K562 (cell line): ENCODE measurements around the gene RBSN. TPM values are rescaled to one million over a fixed set of nuclear protein-coding genes. Genes with fewer than 3 reads are reported as not detected.

Experiments used
- ATAC-seq: fragments of 200-7000 bp; cut with Tn5 transposase; 3 replicates; pipeline ENCODE4 v1.9.1; 2020; ENCODE audit warnings: moderate library complexity
- BruUV-seq: library from RNA; stranded (reverse); fragments of 400-500 nt; replicated peaks from 2 replicates; lab custom pipeline; 2021; lab: Mats Ljungman, UMichigan
- CTCF ChIA-PET: fragments of 300-600 bp; formaldehyde crosslinking; extraction: SDS; loops from one replicate; lab custom pipeline; 2021; ENCODE audit warnings: low intra/inter-chr PET ratio; lab: Yijun Ruan, JAX
- POLR2A ChIA-PET: fragments of 300-600, 350-650 bp; sonication (Branson Sonifier 250); formaldehyde crosslinking; extraction: SDS; loops from one replicate; lab custom pipeline; 2021; ENCODE audit warnings: antibody characterized with exemption, inconsistent platforms; lab: Yijun Ruan, JAX
- DNase-seq, 4 experiments: peaks; one replicate each; pipeline versions ENCODE4 v3.0.0 to v3.0.0-alpha.2; 2011 to 2018; ENCODE audit warnings: low spot score in 3 of 4, mixed read lengths in 3 of 4; ENCODE audit errors: extremely low read depth in 1 of 4
- FAIRE-seq: peaks from 2 replicates; lab custom pipeline; 2011; peaks lifted over from hg19 to GRCh38; lab: Jason Lieb, UNC
- H2AFZ ChIP-seq: 2 replicates; pipeline ENCODE4 v1.6.0; 2011; ENCODE audit warnings: low read depth, low read length, control low read depth, inconsistent platforms
- H3K27ac ChIP-seq: fragments of 200-600 bp; 3 replicates; pipeline ENCODE4 v1.8.0; 2011; ENCODE audit warnings: low read depth, mild to moderate bottlenecking, control low read depth, inconsistent platforms, low read length, moderate library complexity, mixed read lengths; ENCODE audit errors: extremely low read depth
- H3K27me3 ChIP-seq, 2 experiments: fragments of 300-600 bp in 1 of 2; 2 replicates in 1 of 2; 3 replicates in 1 of 2; pipeline versions ENCODE4 v1.6.0 to v1.8.0; 2011; ENCODE audit warnings: inconsistent platforms in 2 of 2, low read length in 2 of 2, mild to moderate bottlenecking in 1 of 2, mixed read lengths in 1 of 2, moderate library complexity in 1 of 2; ENCODE audit not compliant: control insufficient read depth in 2 of 2, insufficient read depth in 2 of 2
- H3K36me3 ChIP-seq: fragments of 300-600 bp; 3 replicates; pipeline ENCODE4 v1.8.0; 2011; ENCODE audit warnings: mild to moderate bottlenecking, low read length, inconsistent platforms; ENCODE audit not compliant: control insufficient read depth, insufficient read depth
- H3K4me1 ChIP-seq, 2 experiments: fragments of 200-600 bp in 1 of 2; replicated peaks in 1 of 2; 2 replicates in 1 of 2; 3 replicates in 1 of 2; pipeline versions ENCODE4 v1.5.1 to v1.8.0; 2011; ENCODE audit warnings: inconsistent platforms in 2 of 2, low read length in 2 of 2, mild to moderate bottlenecking in 1 of 2, mixed read lengths in 1 of 2, moderate library complexity in 1 of 2; ENCODE audit not compliant: control insufficient read depth in 2 of 2, insufficient read depth in 2 of 2
- H3K4me2 ChIP-seq: 2 replicates; pipeline ENCODE4 v1.6.1; 2011; ENCODE audit warnings: low read length, control low read depth, inconsistent platforms, mixed read lengths; ENCODE audit not compliant: insufficient read depth
- H3K4me3 ChIP-seq: fragments of 200-600 bp; sonication (generic), shearing (Covaris generic); 2 replicates; pipeline ENCODE4 v1.5.1; 2016; ENCODE audit warnings: control low read depth, inconsistent platforms
- H3K79me2 ChIP-seq: fragments of 200-600 bp; 3 replicates; pipeline ENCODE4 v1.8.0; 2011; ENCODE audit warnings: low read length, inconsistent platforms; ENCODE audit not compliant: control insufficient read depth, insufficient read depth
- H3K9ac ChIP-seq, 2 experiments: 2 replicates each; pipeline versions ENCODE4 v1.6.0 to v1.6.1; 2011; ENCODE audit warnings: low read depth in 2 of 2, low read length in 2 of 2, control low read depth in 1 of 2, inconsistent platforms in 1 of 2, mild to moderate bottlenecking in 1 of 2, mixed read lengths in 1 of 2; ENCODE audit not compliant: insufficient read depth in 1 of 2
- H3K9me1 ChIP-seq: one replicate; pipeline ENCODE4 v1.6.0; 2011; ENCODE audit warnings: inconsistent platforms, mild to moderate bottlenecking, low read length, moderate library complexity; ENCODE audit not compliant: control insufficient read depth, insufficient read depth
- H3K9me3 ChIP-seq: replicated peaks from 2 replicates; pipeline ENCODE4 v1.5.1; 2011; ENCODE audit warnings: low read depth, low read length, inconsistent platforms; ENCODE audit not compliant: control insufficient read depth, insufficient read depth
- H4K20me1 ChIP-seq: replicated peaks from 2 replicates; pipeline ENCODE4 v1.6.1; 2011; ENCODE audit warnings: low read length, inconsistent platforms, mixed read lengths; ENCODE audit not compliant: control insufficient read depth, insufficient read depth
- CBX8 ChIP-seq: fragments of 200-600 bp; sonication (generic); IDR thresholded peaks from 2 replicates; pipeline ENCODE4 v1.6.1; 2012; ENCODE audit warnings: borderline replicate concordance, mixed run types, low read depth, mild to moderate bottlenecking, moderate library complexity, mixed read lengths, low read length, control low read depth, inconsistent platforms; ENCODE audit not compliant: poor library complexity, severe bottlenecking; ENCODE audit errors: extremely low read depth
- CC2D1A ChIP-seq: fragments of 450-650 bp; IDR thresholded peaks from 2 replicates; pipeline ENCODE4 v1.6.1; 2017; ENCODE audit warnings: mild to moderate bottlenecking
- DACH1 ChIP-seq: fragments of 450-650 bp; IDR thresholded peaks from 2 replicates; pipeline ENCODE4 v1.6.1; 2018; ENCODE audit not compliant: partially characterized antibody
- FOS ChIP-seq: IDR thresholded peaks from 3 replicates; pipeline ENCODE4 v1.6.1; 2011; ENCODE audit not compliant: insufficient read length; ENCODE audit errors: extremely low read depth
- NCOR1 ChIP-seq: fragments of 450-650 bp; IDR thresholded peaks from 2 replicates; pipeline ENCODE4 v1.6.1; 2016; ENCODE audit warnings: mild to moderate bottlenecking, moderate library complexity
- RCOR1 ChIP-seq, 2 experiments: IDR thresholded peaks; 2 replicates each; pipeline ENCODE4 v1.6.1; 2012; ENCODE audit warnings: low read depth in 2 of 2, low read length in 2 of 2, borderline replicate concordance in 1 of 2, improper control_type of control experiment in 1 of 2
- RHOXF2B ChIP-seq: fragments of 250-450 bp; sonication (Bioruptor Pico); conservative IDR thresholded peaks from 2 replicates; pipeline ENCODE4 v1.5.1; 2021
- SIN3A ChIP-seq, 2 experiments: fragments of 150-350 bp in 1 of 2; IDR thresholded peaks; 2 replicates each; pipeline ENCODE4 v1.6.1; 2011 to 2016; ENCODE audit warnings: borderline replicate concordance in 2 of 2, low read depth in 2 of 2, low read length in 2 of 2, mild to moderate bottlenecking in 2 of 2, moderate library complexity in 2 of 2; ENCODE audit not compliant: control insufficient read depth in 1 of 2
- SP2 ChIP-seq: IDR thresholded peaks from 2 replicates; pipeline ENCODE4 v1.6.1; 2011; ENCODE audit warnings: mild to moderate bottlenecking, low read depth, low read length, moderate library complexity; ENCODE audit not compliant: poor library complexity, severe bottlenecking; ENCODE audit errors: extremely low read depth
- ZNF197 ChIP-seq: fragments of 200-800 bp; sonication (Bioruptor generic); IDR thresholded peaks from 2 replicates; pipeline ENCODE4 v1.6.1; 2016; ENCODE audit warnings: low read depth, missing genetic modification characterization, missing compliant biosample characterization
- ZNF212 ChIP-seq: fragments of 450-650 bp; formaldehyde crosslinking; IDR thresholded peaks from 2 replicates; pipeline ENCODE4 v1.4.0; 2020; ENCODE audit warnings: mild to moderate bottlenecking
- ZNF444 ChIP-seq: fragments of 250-450 bp; sonication (Bioruptor Pico); IDR thresholded peaks from 2 replicates; pipeline ENCODE4 v1.4.0; 2020; ENCODE audit warnings: mild to moderate bottlenecking, moderate library complexity
- ZNF445 ChIP-seq: fragments of 250-450 bp; sonication (Bioruptor Pico); IDR thresholded peaks from 2 replicates; pipeline ENCODE4 v1.4.0; 2020; ENCODE audit warnings: low read depth, mild to moderate bottlenecking, moderate library complexity
- in situ Hi-C: fragments of 300-500 bp; cut with MboI; formaldehyde crosslinking; loops from 4 replicates; pipeline ENCODE4 v1.15.0; 2018; ENCODE audit warnings: inconsistent platforms, mixed read lengths
- intact Hi-C: fragments of 100-400 bp; cut with micrococcal nuclease; formaldehyde crosslinking; loops from 2 replicates; pipeline ENCODE4 v1.14.2; 2022
- polyA plus RNA-seq, 8 experiments: library from polyadenylated mRNA; depleted of rRNA in 4 of 8; stranded (reverse) in 5 of 8; unstranded in 3 of 8; fragments of >200 nt; fragmentation: Nextera tagmentation in 2 of 8; fragmentation: Illumina TruSeq in 1 of 8; extraction: Ambion mirVana in 2 of 8; extraction: Trizol in 1 of 8; gene quantifications; 2 replicates each; pipeline versions ENCODE4 v1.2.1 to v1.2.3, GENCODE V29; 2011 to 2014; ENCODE audit warnings: inconsistent platforms in 1 of 8, missing spikeins in 1 of 8
- total RNA-seq, 7 experiments: library from RNA; depleted of rRNA in 6 of 7; stranded (reverse); fragments of >200 nt in 6 of 7; fragmentation: Illumina TruSeq in 2 of 7; extraction: Trizol in 2 of 7; gene quantifications; 2 replicates each; pipeline versions ENCODE4 v1.2.1 to v1.2.3, GENCODE V29; 2011 to 2021; ENCODE audit warnings: low replicate concordance in 1 of 7
- TF ChIP-seq, protein P1 (sequence below): IDR thresholded peaks from 2 replicates; pipeline ENCODE4 v1.6.1; 2016; ENCODE audit warnings: missing genetic modification characterization, missing compliant biosample characterization
- TF ChIP-seq, protein P2 (sequence below): fragments of 250-450 bp; sonication (Bioruptor Pico); IDR thresholded peaks from 2 replicates; pipeline ENCODE4 v1.8.0; 2021; ENCODE audit warnings: mild to moderate bottlenecking, moderate library complexity
- TF ChIP-seq, protein P3 (sequence below): fragments of 450-650 bp; formaldehyde crosslinking; conservative IDR thresholded peaks from 2 replicates; pipeline ENCODE4 v1.4.0; 2022; ENCODE audit warnings: mild to moderate bottlenecking, missing genetic modification characterization
- TF ChIP-seq, protein P4 (sequence below): fragments of 450-650 bp; formaldehyde crosslinking; IDR thresholded peaks from 2 replicates; pipeline ENCODE4 v1.4.0; 2022; ENCODE audit warnings: missing genetic modification characterization

RBSN gene
- total and polyA plus RNA-seq, 9 of the 15 experiments (the other 6 are each of a cell fraction or from before 2014, with no cell fraction given) = 2.9 to 19.6 (median 15.0) TPM

DNA sequence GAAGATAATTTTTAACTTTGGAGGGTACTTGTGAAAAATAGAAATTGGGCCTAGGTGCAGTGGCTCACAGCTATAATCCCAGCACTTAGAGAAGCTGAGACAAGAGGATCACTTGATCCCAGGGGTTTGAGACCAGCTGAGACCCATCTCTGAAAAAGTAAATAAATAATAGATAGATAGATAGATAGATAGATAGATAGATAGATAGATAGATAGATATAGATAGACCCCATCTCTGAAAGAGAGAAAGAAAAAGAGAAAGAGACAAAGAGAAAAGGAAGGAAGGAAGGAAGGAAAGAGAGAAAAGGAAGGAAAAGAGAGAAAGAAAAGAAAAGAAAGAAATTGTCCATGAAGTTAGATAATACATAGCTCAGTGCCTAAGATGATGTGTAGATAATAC is 69.3 kb downstream of the RBSN start:
- Histone ChIP-seq H3K9ac (no peak overlapping the region), H3K9me1 (no peaks in the 10 kb centered on the region), H2AFZ (no peak overlapping the region), H3K4me2 (no peak overlapping the region), H3K36me3 (peaks cover 80% of the 10 kb centered on the region), H3K27ac (no peak overlapping the region), H3K4me3 (no peak overlapping the region), H3K9me3 (no peaks in the 10 kb centered on the region), H3K4me1 (no peaks in the 10 kb centered on the region), H4K20me1 (peaks cover 6% of the 10 kb centered on the region; the same call in 1 of the 2 replicates), H3K27me3 (no peaks in the 10 kb centered on the region), H3K79me2 (no peaks in the 10 kb centered on the region)
- intact Hi-C loops (no loop called here), in situ Hi-C loops (no loop called here)
- CTCF ChIA-PET = no interaction called here
- no peak for ATAC-seq
- BruUV-seq = no TSS peak
- DNase-seq = no peak
- POLR2A ChIA-PET = interaction anchor here (0.7 to 1.9 kb wide), 4 partner anchors 9 to 379 kb away, joined by 3 to 4 read pairs (median 4); partner anchors contain the start of gene NR2C2
- no peak for FAIRE-seq
- TF ChIP-seq ZNF444 (CRISPR knock-in tag) (no peak), ZNF445 (CRISPR knock-in tag) (no peak), ZNF212 (CRISPR knock-in tag) (no peak), CC2D1A (no peak), RCOR1 (IDR thresholded peaks at IDR 0.05; ENCODE audit: borderline replicate concordance in 1 of 2, low read depth in 2 of 2, low read length in 2 of 2) (no peak), FOS (no peak), RHOXF2B (CRISPR knock-in tag) (no peak), SIN3A (IDR thresholded peaks at IDR 0.05; ENCODE audit: borderline replicate concordance in 2 of 2, control insufficient read depth in 1 of 2, low read depth in 2 of 2, low read length in 2 of 2) (no peak), SP2 (no peak), CBX8 (no peak), DACH1 (peak; percentile 98), ZNF197 (CRISPR knock-in tag) (no peak), NCOR1 (no peak)
- TF ChIP-seq, protein P1, sequence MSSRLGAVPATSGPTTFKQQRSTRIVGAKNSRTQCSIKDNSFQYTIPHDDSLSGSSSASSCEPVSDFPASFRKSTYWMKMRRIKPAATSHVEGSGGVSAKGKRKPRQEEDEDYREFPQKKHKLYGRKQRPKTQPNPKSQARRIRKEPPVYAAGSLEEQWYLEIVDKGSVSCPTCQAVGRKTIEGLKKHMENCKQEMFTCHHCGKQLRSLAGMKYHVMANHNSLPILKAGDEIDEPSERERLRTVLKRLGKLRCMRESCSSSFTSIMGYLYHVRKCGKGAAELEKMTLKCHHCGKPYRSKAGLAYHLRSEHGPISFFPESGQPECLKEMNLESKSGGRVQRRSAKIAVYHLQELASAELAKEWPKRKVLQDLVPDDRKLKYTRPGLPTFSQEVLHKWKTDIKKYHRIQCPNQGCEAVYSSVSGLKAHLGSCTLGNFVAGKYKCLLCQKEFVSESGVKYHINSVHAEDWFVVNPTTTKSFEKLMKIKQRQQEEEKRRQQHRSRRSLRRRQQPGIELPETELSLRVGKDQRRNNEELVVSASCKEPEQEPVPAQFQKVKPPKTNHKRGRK = peak; percentile 27; the same call in 1 of the 2 replicates
- TF ChIP-seq, protein P2, sequence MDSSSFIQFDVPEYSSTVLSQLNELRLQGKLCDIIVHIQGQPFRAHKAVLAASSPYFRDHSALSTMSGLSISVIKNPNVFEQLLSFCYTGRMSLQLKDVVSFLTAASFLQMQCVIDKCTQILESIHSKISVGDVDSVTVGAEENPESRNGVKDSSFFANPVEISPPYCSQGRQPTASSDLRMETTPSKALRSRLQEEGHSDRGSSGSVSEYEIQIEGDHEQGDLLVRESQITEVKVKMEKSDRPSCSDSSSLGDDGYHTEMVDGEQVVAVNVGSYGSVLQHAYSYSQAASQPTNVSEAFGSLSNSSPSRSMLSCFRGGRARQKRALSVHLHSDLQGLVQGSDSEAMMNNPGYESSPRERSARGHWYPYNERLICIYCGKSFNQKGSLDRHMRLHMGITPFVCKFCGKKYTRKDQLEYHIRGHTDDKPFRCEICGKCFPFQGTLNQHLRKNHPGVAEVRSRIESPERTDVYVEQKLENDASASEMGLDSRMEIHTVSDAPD (CRISPR knock-in tag) = no peak
- TF ChIP-seq, protein P3, sequence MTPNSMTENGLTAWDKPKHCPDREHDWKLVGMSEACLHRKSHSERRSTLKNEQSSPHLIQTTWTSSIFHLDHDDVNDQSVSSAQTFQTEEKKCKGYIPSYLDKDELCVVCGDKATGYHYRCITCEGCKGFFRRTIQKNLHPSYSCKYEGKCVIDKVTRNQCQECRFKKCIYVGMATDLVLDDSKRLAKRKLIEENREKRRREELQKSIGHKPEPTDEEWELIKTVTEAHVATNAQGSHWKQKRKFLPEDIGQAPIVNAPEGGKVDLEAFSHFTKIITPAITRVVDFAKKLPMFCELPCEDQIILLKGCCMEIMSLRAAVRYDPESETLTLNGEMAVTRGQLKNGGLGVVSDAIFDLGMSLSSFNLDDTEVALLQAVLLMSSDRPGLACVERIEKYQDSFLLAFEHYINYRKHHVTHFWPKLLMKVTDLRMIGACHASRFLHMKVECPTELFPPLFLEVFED (CRISPR knock-in tag) = 0 out of 2 replicates have a peak, but pooled peaks have one; percentile 10
- TF ChIP-seq, protein P4, sequence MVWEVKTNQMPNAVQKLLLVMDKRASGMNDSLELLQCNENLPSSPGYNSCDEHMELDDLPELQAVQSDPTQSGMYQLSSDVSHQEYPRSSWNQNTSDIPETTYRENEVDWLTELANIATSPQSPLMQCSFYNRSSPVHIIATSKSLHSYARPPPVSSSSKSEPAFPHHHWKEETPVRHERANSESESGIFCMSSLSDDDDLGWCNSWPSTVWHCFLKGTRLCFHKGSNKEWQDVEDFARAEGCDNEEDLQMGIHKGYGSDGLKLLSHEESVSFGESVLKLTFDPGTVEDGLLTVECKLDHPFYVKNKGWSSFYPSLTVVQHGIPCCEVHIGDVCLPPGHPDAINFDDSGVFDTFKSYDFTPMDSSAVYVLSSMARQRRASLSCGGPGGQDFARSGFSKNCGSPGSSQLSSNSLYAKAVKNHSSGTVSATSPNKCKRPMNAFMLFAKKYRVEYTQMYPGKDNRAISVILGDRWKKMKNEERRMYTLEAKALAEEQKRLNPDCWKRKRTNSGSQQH (CRISPR knock-in tag) = no peak
